NCI-H82 (cell line): Measurements from ENCODE around the gene MGST3.
"Not testable (repeated sequence)": the region's sequence is repeated elsewhere in the genome, so short reads cannot be mapped to it uniquely, and the experiment has no call there.

Experiments used
- DNase-seq: peaks from one replicate; lab custom pipeline; 2025; lab: John Stamatoyannopoulos, UW

Gene MGST3

DNA sequence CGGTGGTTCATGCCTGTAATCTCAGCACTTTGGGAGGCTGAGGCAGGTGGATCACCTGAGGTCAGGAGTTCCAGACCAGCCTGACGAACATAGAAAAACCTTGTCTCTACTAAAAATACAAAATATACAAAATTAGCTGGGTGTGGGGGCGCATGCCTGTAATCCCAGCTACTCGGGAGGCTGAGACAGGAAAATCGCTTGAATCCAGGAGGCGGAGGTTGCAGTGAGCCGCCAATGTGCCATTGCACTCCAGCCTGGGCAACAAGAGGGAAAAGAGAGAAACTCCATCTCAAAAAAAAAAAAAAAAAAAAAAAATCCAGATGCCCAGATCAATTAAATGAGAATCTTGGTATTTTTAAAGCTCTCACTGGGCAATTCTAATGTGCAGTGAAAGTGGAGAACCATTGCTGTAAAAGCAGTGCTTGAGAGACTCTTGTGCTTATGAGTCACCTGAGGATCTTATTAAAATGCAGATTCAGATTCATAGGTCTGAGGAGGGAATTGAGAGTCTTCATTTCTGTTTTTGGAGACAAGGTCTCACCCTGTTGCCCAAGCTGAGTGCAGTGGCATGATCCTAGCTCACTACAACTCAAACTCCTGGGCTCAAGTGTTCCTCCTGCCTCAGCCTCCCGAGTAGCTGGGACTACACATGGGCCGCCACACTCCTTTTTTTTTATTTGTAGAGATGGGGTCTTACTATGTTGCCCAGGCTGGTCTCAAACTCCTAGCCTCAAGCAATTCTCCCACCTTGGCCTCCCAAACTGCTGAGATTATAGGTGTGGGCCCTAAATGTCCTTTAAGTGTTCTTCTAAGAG is 27.9 kb downstream of the MGST3 start:
- not testable (repeated sequence) for DNase-seq

DNA sequence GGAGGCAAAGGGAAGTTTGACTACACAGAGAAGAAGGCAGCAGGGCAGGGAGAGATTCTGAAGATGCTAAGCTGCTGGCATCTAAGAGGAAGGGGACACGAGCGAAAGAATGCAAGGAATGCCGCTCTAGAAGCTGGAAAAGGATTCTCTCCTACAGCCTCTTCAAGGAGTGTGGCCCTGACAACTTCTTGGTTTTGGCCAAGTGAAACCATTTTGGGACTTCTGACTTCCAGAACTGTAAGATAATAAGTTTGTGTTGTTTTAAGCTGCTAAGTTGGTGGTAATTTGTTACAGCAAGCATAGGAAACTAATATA is 28.5 kb downstream of the MGST3 start:
- no peak for DNase-seq

DNA sequence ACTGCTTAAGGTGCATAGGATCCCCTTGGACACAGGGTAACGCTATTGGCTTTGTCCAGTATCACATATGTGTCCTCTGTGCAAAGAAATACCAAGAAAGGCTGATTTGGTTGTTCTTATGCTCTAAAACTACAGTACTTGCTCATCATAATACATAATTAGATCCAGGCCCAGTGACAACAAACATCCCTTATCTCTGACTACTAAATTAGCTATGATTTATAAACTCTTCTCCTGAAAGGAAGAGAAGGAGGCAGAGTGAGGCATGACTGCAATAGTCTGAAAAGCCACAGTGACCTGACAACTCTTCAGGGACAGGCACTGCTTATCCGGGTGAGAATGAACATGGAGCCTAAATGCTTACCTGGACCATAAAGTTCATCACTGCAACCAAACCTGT is 30.7 kb downstream of the MGST3 start:
- no peak for DNase-seq

DNA sequence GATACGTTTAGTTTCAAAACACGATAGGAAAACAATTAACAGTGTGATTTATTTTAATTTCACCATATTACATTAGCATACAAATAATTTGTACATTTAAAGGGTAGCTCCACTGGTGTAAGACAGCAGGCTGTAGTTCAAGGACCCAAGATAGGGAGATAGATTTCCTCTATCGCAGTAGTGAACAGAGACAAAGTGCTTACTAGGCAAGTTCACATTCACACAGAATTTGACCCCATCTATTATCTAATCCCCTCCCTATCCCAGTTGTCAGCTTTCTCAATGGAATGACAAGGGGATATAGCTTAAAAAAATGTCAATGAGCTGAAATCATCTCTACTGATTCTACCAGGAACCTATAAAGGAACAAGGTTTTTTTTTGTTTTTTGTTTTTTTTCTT is 31.2 kb downstream of the MGST3 start:
- DNase-seq, result no peak

DNA sequence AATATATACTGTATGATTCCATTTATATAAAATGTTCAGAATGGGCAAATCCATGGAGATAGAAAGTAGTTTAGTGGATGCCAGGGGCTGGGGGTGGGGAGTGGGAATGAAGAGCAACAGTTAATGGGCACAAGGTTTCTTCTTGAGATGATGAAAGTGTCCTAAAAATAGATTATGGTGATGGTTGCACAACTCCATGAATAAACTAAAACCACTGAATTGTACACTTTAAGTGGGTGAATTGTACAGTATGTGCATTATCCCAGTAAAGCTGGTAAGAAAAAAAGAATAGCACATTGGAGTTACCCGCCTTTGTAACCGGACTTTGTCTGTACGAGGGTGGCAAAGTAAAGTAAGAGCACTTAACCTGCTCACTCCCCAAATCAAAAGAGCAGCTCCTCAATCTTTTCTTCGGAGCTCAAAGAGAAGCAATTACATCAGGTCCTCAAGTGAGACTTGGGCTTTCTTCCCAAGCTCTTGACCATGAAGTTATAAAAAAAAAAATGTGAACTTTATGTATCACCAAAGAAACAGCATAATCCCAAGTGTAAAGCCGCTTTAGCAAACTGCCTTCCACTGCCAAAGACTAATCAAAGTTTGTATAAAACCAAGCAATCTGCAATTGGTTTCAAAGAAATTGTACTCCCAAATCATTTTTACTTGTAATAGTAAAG is 35.3 kb downstream of the MGST3 start:
- DNase-seq, result no peak

DNA sequence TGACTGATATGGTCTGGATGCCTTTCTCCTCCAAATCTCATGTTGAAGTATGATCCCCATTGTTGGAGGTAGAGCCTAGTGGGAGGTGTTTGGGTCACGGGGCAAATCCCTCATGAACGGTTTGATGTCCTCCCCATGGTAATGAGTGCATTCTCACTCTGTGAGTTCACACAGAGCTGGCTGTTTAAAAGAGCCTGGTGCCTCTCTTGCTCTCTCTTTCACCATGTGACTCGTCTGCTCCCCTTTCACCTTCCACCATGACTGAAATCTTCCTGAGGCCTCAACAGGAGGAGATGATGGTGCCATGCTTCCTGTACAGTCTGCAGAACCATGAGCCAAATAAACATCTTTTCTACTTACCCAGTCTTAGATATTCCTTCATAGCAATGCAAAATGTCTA is 37.1 kb downstream of the MGST3 start:
- DNase-seq, result no peak

DNA sequence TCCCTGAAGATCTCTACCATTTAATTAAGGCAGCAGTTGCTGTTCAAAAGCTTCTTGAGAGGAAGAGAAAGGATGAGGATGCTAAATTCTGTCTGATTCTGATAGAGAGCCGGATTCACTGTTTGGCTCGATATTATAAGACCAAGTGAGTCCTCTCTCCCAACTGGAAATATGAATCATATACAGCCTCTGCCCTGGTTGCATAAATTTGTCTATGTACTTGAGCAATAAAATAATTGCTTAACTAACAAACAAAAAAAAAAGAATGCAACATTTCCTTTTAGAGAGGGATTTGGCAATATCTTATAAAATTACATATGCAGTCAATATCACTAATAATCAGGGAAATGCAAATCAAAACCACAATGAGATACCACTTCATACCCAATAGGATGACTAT is 40.5 kb downstream of the MGST3 start:
- no peak for DNase-seq

DNA sequence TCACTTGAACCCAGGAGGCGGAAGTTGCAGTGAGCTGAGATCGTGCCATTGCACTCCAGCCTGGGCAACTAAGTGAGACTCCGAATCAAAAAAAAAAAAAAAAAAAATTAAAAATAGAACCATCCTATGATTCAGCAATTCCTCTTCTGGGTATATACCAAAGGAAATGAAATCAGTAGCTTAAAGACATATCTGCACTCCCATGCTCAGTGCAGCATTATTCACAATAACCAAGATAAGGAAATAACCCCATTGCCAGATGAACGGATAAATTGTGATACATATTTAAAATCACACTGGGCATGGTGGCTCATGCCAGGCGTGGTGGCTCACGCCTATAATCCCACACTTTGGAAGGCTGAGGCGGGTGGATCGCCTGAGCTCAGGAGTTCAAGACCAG is 43.6 kb downstream of the MGST3 start:
- DNase-seq, result no peak

DNA sequence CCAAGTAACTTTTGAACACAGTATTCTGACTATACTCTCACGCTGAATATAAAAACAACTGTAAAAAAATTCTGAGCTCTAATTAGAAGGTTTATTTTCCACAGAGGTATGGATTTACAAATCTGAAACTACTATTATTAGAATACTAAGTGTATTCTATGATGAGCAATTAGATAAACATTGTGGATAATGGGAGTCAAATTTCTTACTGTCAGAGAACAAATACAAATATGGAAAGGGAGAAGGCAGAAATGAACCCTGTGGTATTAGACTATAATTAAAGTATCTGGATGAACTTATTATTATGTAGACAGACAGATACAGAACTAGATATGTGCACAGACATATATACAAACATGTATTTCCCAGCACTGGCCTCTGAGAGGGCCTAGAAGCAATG is 44.8 kb downstream of the MGST3 start:
- DNase-seq, result no peak

DNA sequence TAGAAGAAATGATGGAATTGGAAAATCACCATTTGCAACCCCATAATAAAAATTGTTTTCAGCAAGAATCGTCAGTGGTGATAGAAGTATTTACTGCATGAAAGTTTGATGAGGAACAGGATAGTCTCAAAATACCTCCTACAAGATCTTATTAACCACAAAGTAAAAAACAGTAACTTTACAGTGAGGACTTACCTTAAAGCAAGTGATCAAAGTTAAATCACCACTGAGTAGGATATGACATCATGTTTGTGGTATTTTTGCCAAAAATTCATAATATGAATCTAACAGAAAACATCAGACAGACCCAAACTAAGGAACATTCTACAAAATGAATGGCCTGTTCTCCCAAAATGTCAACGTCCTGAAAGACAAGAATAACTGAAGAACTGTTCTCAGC is 47.5 kb downstream of the MGST3 start:
- DNase-seq, result no peak

DNA sequence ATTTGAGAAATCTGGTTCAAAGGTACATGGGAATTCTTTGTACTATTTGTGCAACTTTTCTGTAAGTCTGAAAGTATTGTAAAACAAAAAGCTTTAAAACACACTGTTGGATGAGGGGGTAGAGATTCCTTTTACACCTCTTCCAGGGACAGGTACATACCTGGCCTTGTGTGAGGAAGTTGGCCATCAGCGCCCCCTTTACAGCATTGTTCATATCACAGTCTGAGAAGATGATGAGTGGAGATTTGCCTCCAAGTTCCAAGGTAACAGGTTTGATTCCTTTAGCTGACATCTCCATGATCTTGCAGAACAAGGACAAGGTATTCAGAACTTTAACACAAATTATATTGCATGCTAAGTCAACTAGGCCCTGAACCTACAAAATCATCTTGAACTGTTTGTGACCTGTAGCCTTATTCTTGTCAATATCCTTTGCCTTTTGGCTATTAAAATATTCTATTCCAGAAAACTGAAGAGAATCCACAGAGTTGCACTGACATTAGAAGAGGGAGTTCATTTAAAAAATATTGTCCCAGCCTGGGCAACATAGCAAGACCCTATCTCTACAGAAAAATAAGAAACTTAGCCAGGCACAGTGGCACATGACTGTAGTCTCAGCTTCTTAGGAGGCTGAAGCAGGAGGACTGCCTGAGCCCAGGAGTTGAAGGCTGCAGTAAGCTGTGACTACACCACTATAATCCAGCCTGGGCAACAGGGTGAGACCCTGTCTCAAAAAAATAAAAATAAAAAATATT is 48.4 kb downstream of the MGST3 start:
- DNase-seq, result no peak

DNA sequence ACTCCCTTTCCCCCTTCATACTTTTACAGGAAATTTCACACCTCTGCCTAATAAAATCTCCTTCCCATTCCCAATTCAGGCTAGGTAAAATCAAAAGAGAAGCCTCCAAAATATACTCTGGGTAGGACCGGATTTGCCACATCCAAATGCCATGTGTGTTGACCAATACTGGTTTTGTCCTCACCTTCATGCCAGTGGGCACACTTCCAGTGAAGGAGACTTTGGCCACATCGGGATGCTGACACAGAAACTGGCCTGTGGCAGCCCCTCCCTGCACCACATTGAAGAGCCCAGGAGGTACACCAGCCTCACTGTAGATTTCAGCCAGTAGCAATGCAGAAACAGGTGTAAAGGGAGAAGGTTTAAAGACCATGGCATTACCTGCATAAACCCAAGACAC is 49.3 kb downstream of the MGST3 start:
- DNase-seq, result no peak

DNA sequence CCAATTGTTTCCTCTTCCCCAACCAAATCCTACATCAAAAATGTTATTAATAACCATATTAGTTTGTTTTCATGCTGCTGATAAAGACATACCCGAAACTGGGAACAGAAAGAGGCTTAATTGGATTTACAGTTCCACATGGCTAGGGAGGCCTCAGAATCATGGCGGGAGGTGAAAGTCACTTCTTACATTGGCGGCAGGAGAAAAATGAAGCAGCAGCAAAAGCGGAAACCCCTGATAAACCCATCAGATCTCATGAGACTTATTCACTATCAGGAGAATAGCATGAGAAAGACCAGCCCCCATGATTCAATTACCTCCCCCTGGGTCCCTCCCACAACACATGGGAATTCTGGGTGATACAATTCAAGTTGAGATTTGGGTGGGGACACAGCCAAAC is 49.7 kb downstream of the MGST3 start:
- DNase-seq, result not testable (repeated sequence)

DNA sequence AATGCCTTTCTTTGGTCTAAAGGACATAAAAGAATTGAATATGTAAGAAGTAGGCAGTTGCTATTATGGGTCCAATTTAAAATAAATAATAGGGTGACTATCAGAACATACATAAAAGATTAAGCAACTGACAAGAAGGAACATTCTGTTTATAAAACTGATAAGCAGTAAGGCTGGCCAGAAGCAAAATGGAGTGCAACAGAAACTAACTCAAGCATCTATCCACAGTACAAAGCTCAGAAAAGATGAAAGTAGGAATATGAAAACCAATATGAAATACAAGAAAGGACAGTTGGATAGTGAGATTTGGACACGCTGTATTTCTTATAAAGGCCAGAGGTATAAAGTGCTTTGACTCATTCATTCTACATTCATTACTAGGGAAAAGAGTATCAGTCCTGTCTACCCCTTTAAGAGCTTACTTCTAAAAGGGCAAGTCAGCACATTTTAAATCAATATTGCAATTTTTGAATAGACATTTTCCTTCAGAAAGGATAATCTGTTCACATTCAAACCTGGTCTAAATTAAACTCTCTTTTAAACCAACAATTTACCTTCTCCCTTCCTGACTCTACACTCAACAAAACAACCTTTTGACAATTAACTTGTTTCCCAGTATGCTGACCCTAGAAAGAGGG is 52.9 kb downstream of the MGST3 start:
- no peak for DNase-seq

DNA sequence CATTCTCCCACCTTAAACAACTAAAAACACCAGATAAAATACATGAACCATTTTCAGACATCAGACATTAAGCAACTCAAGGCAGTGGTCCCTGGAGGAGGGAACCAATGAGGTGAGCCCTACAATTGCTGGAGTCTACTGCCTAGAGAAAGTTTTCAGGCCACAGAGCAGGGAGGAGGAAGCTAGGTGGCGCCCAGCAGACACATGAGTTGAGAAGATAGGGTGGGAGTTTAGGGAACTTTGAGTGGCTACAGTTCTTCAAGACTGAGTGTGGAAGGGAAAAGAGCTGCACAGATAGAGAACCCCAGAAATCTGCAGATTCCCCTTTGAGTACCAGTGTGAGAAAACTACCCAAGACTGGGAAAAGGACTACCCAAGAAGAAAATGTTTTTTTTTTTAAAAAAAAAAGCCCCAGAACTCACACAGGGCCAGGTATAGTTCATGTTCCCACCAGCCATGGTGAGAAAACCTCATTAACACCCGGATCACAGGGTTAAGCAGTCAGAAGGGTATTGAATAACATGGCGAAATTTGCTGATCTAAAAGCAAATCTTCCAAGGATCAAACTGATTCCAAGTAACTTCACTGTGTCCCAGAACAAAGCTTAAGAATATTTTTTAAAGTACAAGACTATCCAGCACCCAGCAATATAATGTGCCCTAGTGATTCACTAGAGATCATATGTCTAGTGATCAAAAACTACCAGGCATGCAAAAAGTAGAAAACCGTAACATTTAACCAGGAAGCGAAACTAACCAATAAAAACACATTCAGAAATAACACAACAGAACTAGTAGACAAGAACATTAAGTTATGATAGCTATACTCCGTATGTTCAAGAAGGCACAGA is 55.3 kb downstream of the MGST3 start:
- DNase-seq, result peak; percentile 16

DNA sequence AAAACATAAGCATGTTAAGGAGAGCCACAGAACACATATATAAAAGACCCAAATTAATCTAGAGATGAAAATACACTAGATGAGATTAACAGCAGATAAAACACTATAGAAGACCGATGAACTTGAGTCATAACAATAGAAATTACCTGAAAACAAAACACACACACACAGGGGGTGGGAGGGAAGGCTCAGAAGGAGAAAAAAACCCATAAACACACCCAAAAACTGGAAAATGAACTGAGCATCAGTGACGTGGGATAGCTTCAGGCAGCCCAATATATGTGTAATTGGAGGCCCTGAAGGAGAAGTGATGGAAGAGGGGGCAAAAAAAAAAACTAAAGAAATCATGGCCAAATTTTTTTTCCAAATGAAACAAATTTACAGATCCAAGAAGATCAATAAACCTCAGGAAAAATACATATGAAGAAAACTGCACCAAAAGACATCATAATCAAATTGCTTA is 56.0 kb downstream of the MGST3 start:
- no peak for DNase-seq

DNA sequence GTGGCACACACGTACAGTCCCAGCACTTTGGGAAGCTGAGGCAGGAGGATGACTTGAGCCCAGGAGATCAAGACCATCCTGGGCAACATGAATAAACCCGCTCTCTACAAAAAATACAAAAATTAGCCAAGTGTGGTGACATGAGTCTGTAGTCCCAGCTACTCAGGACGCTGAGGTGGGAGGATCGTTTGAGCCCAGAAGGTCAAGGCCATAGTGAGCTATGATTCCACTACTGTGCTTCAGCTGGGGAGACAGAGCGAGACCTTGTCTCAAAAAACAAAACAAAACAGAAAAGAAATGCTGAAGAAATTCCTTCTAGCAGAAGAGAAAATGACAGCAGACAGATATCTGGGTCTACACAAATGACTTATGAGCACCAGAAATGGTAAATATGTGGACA is 57.0 kb downstream of the MGST3 start:
- no peak for DNase-seq

DNA sequence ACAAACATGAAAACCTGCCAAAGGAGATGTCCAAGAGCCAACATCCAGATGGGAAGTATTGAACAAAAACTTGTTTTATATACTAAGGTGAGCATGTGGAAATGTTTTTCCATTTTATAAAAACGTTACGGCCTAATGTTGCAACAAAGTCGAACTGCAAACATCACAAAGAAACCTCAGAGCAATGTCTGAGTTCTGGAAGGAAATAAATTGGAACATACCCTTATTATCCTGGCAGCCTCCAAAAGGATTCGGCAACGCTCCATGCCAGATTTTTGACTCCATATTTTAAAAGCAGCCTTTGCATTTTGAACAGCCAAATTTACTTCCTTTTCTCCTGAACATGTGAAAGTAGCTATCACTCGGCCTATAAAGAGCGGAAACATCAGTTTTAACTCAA is 64.0 kb downstream of the MGST3 start:
- no peak for DNase-seq

DNA sequence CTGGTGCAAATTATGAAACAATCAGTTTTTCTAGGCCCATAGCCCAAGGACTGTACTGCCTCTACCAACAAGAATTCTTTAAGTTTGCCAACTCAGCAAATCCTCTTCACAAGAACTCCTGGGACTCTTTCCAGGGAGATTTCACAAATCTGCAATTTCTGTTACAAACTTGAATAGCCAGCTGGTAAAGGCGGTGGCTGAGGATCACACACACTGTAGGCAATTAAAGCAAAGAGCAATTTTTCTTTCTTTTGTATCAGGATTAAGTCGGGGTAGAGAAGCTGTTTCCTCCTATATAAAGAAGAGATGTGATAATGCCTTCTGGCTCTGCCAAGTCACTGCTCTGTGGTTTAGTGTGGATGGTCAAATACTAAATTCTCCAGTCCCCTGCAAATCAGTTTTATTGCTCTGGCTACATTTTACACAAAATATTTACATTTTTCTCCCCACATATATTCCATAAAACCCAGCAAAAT is 65.6 kb downstream of the MGST3 start:
- no peak for DNase-seq

DNA sequence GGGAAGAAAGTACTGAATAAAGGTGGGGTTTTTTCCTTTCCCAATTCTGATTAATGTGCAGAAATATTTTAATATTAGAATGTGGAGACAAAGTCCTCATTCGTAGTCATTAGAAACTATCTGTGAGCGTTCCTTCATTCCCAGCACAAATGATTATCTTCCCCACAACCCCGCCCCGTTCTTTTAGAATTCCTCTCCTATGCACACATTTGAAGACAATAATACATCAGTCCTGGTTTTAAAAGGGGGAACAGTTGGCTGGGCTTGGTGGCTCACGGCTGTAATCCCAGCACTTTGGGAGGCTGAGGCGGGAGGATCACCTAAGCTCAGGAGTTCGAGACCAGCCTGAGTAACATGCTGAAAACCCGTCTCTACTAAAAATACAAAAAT is 66.5 kb downstream of the MGST3 start:
- no peak for DNase-seq
